Cardiac muscle cell (in vitro differentiated cells and primary cell): ENCODE results near the gene DNAJC30. TPM values are rescaled to one million over a fixed set of nuclear protein-coding genes. Genes with fewer than 3 reads are reported as not detected.
A peak's percentile ranks its signal among the peaks of the same experiment; 100 is the strongest.

Source experiments
- DNase-seq, 2 donors: peaks; one replicate each; pipeline versions ENCODE4 v3.0.0 to v3.0.0-alpha.2; 2010 to 2017; ENCODE audit warnings: low read depth in 1 of 2, low spot score in 1 of 2
- H3K27ac ChIP-seq: fragments of 200-600 bp; sonication (generic); 2 replicates; pipeline ENCODE4 v1.5.1; 2016
- H3K27me3 ChIP-seq: fragments of 200-600 bp; sonication (generic); 2 replicates; pipeline ENCODE4 v1.6.0; 2016; ENCODE audit warnings: control low read depth
- H3K36me3 ChIP-seq: fragments of 200-600 bp; sonication (generic); 2 replicates; pipeline ENCODE4 v1.5.1; 2016; ENCODE audit warnings: control low read depth
- H3K4me1 ChIP-seq: fragments of 200-600 bp; sonication (generic); 2 replicates; pipeline ENCODE4 v1.8.1; 2017; ENCODE audit warnings: low read depth, mild to moderate bottlenecking, mixed run types
- H3K4me3 ChIP-seq: fragments of 200-600 bp; sonication (generic); 2 replicates; pipeline ENCODE4 v1.5.1; 2016; ENCODE audit warnings: mild to moderate bottlenecking
- H3K9me3 ChIP-seq: fragments of 200-600 bp; sonication (generic); 2 replicates; pipeline ENCODE4 v1.5.1; 2017; ENCODE audit warnings: low read depth, mild to moderate bottlenecking, control low read depth
- CTCF ChIP-seq: IDR thresholded peaks from 2 replicates; pipeline ENCODE4 v1.5.1; 2012; ENCODE audit warnings: low read depth, mild to moderate bottlenecking, low read length
- polyA plus RNA-seq: library from polyadenylated mRNA; unstranded; fragments of >200 nt; fragmentation: Nextera tagmentation; extraction: Ambion mirVana; gene quantifications from 2 replicates; pipeline ENCODE4 v1.2.1, GENCODE V29; 2016
- total RNA-seq: library from RNA; depleted of rRNA; stranded (reverse); fragments of >200 nt; gene quantifications from 2 replicates; pipeline ENCODE4 v1.2.3, GENCODE V29; 2016

Gene DNAJC30
- total and polyA plus RNA-seq, 2 experiments from 2014 or later = 10.1 to 23.4 TPM

DNA sequence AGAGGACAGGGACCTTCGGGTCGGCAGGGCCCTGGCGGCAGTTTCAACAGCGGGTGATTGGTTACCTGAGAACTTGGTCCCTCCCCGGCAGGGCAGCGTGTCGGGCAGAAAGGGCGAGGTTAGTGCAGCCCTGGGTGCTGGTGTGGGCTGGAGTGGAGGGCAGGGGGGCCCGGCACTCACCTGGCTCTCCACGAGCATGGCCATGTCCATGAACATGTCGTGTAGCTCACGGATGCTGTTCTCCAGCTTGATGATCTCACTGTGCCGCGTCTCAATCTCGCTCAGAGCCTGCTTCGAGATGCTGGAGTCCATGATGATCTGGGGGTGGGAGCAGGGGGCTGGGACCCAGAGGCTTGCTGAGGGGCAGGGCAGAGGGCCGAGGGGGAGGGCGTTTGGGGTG lies 19.4 kb upstream of the DNAJC30 start:
- TF ChIP-seq CTCF = no peak
- no peak overlapping the region for H3K4me3 ChIP-seq
- no peak overlapping the region for H3K27ac ChIP-seq
- peaks cover 3% of the 10 kb centered on the region for H3K36me3 ChIP-seq
- H3K4me1 ChIP-seq = peaks cover 6% of the 10 kb centered on the region
- no peaks in the 10 kb centered on the region for H3K9me3 ChIP-seq
- no peak for DNase-seq
- no peaks in the 10 kb centered on the region for H3K27me3 ChIP-seq

GRCh38 chr7:73702226-73702625 lies 19.0 kb upstream of the DNAJC30 start:
- H3K4me3 ChIP-seq = no peak overlapping the region
- DNase-seq = no peak
- H3K9me3 ChIP-seq = no peaks in the 10 kb centered on the region
- H3K4me1 ChIP-seq = peaks cover 6% of the 10 kb centered on the region
- no peak overlapping the region for H3K27ac ChIP-seq
- H3K36me3 ChIP-seq = peaks cover 5% of the 10 kb centered on the region
- TF ChIP-seq CTCF = no peak
- H3K27me3 ChIP-seq = no peaks in the 10 kb centered on the region

GRCh38 chr7:73701357-73701995 lies 18.2 kb upstream of the DNAJC30 start:
- Histone ChIP-seq H3K4me1 (peaks cover 6% of the 10 kb centered on the region), H3K9me3 (no peaks in the 10 kb centered on the region), H3K27me3 (no peaks in the 10 kb centered on the region), H3K4me3 (no peak overlapping the region), H3K27ac (no peak overlapping the region), H3K36me3 (peaks cover 7% of the 10 kb centered on the region)
- TF ChIP-seq CTCF = peak; percentile 67
- peak; percentile 48 to 57 for DNase-seq

DNA sequence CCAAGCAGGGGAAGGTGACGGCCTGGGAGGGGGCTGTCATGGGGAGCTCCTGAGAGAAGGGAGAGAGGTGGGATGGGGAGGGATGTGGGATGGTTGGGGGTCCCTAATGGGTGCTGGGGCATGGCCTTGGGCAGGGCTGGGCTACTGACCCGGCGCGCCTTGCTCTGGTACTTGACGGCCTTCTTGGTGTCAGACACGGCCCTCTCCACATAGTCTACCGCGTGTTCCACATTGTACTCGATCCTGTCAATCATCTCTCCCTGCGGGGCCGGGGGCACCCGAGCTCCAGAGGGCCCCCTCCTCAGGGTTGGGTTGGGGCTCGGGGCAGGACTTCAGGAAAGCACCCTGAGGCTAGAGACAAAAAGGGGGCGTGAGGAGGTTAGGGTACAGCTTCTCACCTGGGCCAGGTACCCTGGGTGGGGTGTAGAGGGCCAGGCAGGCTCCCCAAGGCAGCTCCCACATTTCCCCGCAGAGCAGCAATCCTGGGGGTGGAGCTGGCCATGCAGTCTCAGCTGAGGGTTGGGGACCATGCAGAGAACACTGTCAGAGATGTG lies 17.4 kb upstream of the DNAJC30 start:
- Histone ChIP-seq H3K27ac (no peak overlapping the region), H3K27me3 (no peaks in the 10 kb centered on the region), H3K4me1 (peaks cover 6% of the 10 kb centered on the region), H3K9me3 (no peaks in the 10 kb centered on the region), H3K4me3 (no peak overlapping the region), H3K36me3 (peaks cover 9% of the 10 kb centered on the region)
- DNase-seq = no peak
- TF ChIP-seq CTCF = no peak

DNA sequence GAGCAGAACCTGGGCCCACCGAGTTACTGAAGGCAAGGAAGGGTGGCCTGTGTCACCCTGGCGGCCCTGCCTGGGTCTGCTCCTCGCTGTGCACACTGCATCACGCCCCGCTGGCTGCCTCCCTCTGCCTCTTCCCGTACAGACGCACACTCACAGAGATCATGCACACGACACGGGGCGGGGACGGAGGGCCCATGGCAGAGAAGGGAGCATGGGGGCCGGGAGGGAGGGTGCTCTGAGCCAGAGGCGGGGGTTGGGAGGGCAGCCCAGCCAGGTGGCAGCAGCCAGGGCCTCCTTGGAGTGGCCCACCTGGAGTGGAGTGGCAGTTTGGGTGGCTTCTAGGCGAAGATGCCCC lies 16.8 kb upstream of the DNAJC30 start:
- Histone ChIP-seq H3K9me3 (no peaks in the 10 kb centered on the region), H3K27me3 (no peaks in the 10 kb centered on the region), H3K27ac (no peak overlapping the region), H3K36me3 (peaks cover 15% of the 10 kb centered on the region), H3K4me1 (peaks cover 6% of the 10 kb centered on the region), H3K4me3 (no peak overlapping the region)
- DNase-seq = no peak
- TF ChIP-seq CTCF = no peak
